HG03045 (cell line): ENCODE data around the gene TRIM34.
"Not testable (repeated sequence)": the region's sequence is repeated elsewhere in the genome, so short reads cannot be mapped to it uniquely, and the experiment has no call there.

Experiments used
- ATAC-seq: cut with Tn5 transposase; IDR thresholded peaks from one replicate; pipeline ENCODE4 v1.9.1; 2021; ENCODE audit warnings: mild to moderate bottlenecking, moderate library complexity; ENCODE audit not compliant: unreplicated experiment

Gene TRIM34

GRCh38 chr11:5624489-5625279 is at the start of gene TRIM34:
TRIM34 (plus strand) TSS chr11:5625001; CDS start chr11:5632332, 7,331 bp downstream.
- peak; percentile 98 for ATAC-seq

GRCh38 chr11:5575152-5575551 is 49.6 kb upstream of the TRIM34 start:
- no peak for ATAC-seq

GRCh38 chr11:5577101-5577500 is 47.7 kb upstream of the TRIM34 start:
- ATAC-seq: no peak

- ATAC-seq: no peak
These were observed 44.2 kb upstream of the TRIM34 start, which contains the start of gene OR52B6 for GRCh38 chr11:5580577-5580976. OR52B6 (plus strand) TSS chr11:5580877; CDS start chr11:5580877, 0 bp downstream.

GRCh38 chr11:5581014-5581413 is 43.8 kb upstream of the TRIM34 start:
- no peak for ATAC-seq

- ATAC-seq: not testable (repeated sequence)
These were observed 40.3 kb upstream of the TRIM34 start for GRCh38 chr11:5584458-5584857.

- ATAC-seq: not testable (repeated sequence)
These were observed 34.9 kb upstream of the TRIM34 start for GRCh38 chr11:5589906-5590305.

GRCh38 chr11:5591613-5592012 is 33.2 kb upstream of the TRIM34 start:
- no peak for ATAC-seq

- no peak for ATAC-seq
These were observed 32.2 kb upstream of the TRIM34 start for GRCh38 chr11:5592615-5593014.

GRCh38 chr11:5593146-5593545 is 31.7 kb upstream of the TRIM34 start:
- no peak for ATAC-seq

GRCh38 chr11:5596607-5597201 is 28.1 kb upstream of the TRIM34 start, which contains the start of gene TRIM6:
TRIM6 (plus strand) TSS chr11:5596637; CDS start chr11:5596898, 261 bp downstream.
- peak; percentile 53 for ATAC-seq

- ATAC-seq: no peak
These were observed 26.8 kb upstream of the TRIM34 start for GRCh38 chr11:5597953-5598352.

- ATAC-seq: peak; percentile 76
These were observed 24.4 kb upstream of the TRIM34 start for GRCh38 chr11:5600374-5600851.

- not testable (repeated sequence) for ATAC-seq
These were observed 22.0 kb upstream of the TRIM34 start for GRCh38 chr11:5602791-5603190.

- no peak for ATAC-seq
These were observed 21.5 kb upstream of the TRIM34 start for GRCh38 chr11:5603326-5603725.

- ATAC-seq: no peak
These were observed 19.9 kb upstream of the TRIM34 start for GRCh38 chr11:5604896-5605295.

GRCh38 chr11:5605849-5606248 is 19.0 kb upstream of the TRIM34 start:
- ATAC-seq: no peak

GRCh38 chr11:5608808-5609207 is 16.0 kb upstream of the TRIM34 start:
- ATAC-seq: no peak

GRCh38 chr11:5610446-5610845 is 14.4 kb upstream of the TRIM34 start:
- ATAC-seq: no peak

- no peak for ATAC-seq
These were observed 13.2 kb upstream of the TRIM34 start for GRCh38 chr11:5611627-5612026.

GRCh38 chr11:5618807-5619206 is 6.0 kb upstream of the TRIM34 start:
- ATAC-seq: no peak
